A549 (cell line): ENCODE data around the gene IL6ST.

Experiments
- BHLHE40 ChIP-seq: IDR thresholded peaks from 2 replicates; pipeline ENCODE4 v1.6.1; 2012; ENCODE audit warnings: low read depth, low read length, inconsistent platforms
- MAZ ChIP-seq: fragments of 150-350 bp; IDR thresholded peaks from 2 replicates; pipeline ENCODE4 v1.6.1; 2014; ENCODE audit warnings: antibody characterized with exemption, low read depth, low read length, borderline replicate concordance
- POLR2AphosphoS2 ChIP-seq: conservative IDR thresholded peaks from 2 replicates; pipeline ENCODE4 v1.6.1; 2012; ENCODE audit warnings: low read length, improper control_type of control experiment, inconsistent platforms
- ZC3H11A ChIP-seq: fragments of 450-650 bp; IDR thresholded peaks from 2 replicates; pipeline ENCODE4 v1.6.1; 2014; ENCODE audit warnings: antibody characterized with exemption, mild to moderate bottlenecking
- TF ChIP-seq, protein P1 (sequence below): IDR thresholded peaks from 2 replicates; pipeline ENCODE4 v1.6.1; 2012

DNA sequence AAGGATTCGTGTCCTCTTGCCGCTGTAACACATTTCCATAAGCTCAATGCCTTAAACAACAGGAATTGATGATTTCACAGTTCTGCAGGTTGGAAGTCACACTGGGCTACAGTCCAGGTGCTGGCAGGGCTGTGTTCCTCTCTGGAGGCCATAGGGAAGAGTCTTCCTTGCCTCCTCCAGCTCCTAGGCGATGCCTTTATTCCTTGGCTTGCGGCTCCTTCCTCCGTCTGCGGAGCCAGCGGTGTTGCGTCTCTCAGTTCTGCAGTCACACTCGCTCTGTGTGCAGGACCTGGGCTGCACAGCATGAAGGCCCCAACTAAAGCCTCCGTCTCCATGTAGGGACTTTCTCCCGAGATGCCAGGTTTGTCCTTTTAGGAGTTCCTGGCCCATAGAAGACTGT is 70.0 kb downstream of the IL6ST start:
- no peak for TF ChIP-seq MAZ
- TF ChIP-seq ZC3H11A, result no peak
- TF ChIP-seq BHLHE40, result no peak
- TF ChIP-seq, protein P1, sequence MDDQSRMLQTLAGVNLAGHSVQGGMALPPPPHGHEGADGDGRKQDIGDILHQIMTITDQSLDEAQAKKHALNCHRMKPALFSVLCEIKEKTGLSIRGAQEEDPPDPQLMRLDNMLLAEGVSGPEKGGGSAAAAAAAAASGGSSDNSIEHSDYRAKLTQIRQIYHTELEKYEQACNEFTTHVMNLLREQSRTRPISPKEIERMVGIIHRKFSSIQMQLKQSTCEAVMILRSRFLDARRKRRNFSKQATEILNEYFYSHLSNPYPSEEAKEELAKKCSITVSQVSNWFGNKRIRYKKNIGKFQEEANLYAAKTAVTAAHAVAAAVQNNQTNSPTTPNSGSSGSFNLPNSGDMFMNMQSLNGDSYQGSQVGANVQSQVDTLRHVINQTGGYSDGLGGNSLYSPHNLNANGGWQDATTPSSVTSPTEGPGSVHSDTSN, result no peak
- TF ChIP-seq POLR2AphosphoS2, result no peak
